ENCODE measurements around the gene OR51G1.

OR51G1 gene

DNA sequence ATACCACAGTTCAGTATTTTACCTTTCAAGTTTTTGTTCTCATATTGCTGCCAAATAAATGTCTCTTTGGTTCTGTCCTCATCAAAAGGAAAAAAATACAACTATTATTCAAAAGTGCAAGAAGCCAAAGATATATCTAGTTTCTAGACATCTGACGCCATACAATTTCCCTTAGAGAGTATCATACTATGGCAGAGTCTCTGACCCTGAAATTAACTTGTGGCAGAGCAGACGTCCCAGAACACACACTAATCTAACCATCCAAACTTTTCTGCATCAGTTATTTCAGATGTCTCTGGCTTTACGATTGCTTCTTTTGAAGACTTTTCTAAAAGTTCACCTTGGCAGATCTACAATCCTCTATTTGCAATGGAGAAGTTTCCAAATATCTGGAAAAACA, 39.8 kb downstream of the OR51G1 start:
- TF ChIP-seq FOXP2 (optimal IDR thresholded peaks at IDR 0.05; ENCODE audit: borderline replicate concordance, extremely low read depth, extremely low read length, insufficient read depth) (no peak), TAF1 (IDR thresholded peaks at IDR 0.05; ENCODE audit: borderline replicate concordance, insufficient read depth, low read length) (no peak), POLR2AphosphoS5 (IDR thresholded peaks at IDR 0.05; ENCODE audit: low read depth, low read length) (no peak), SIN3A (IDR thresholded peaks at IDR 0.05; ENCODE audit: borderline replicate concordance, insufficient read depth, low read length) (no peak)
- TF ChIP-seq, protein P1, sequence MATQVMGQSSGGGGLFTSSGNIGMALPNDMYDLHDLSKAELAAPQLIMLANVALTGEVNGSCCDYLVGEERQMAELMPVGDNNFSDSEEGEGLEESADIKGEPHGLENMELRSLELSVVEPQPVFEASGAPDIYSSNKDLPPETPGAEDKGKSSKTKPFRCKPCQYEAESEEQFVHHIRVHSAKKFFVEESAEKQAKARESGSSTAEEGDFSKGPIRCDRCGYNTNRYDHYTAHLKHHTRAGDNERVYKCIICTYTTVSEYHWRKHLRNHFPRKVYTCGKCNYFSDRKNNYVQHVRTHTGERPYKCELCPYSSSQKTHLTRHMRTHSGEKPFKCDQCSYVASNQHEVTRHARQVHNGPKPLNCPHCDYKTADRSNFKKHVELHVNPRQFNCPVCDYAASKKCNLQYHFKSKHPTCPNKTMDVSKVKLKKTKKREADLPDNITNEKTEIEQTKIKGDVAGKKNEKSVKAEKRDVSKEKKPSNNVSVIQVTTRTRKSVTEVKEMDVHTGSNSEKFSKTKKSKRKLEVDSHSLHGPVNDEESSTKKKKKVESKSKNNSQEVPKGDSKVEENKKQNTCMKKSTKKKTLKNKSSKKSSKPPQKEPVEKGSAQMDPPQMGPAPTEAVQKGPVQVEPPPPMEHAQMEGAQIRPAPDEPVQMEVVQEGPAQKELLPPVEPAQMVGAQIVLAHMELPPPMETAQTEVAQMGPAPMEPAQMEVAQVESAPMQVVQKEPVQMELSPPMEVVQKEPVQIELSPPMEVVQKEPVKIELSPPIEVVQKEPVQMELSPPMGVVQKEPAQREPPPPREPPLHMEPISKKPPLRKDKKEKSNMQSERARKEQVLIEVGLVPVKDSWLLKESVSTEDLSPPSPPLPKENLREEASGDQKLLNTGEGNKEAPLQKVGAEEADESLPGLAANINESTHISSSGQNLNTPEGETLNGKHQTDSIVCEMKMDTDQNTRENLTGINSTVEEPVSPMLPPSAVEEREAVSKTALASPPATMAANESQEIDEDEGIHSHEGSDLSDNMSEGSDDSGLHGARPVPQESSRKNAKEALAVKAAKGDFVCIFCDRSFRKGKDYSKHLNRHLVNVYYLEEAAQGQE (IDR thresholded peaks at IDR 0.05; ENCODE audit: insufficient read depth in 1 of 2, low read depth in 2 of 2, low read length in 2 of 2), result no peak

- TF ChIP-seq SIN3A (IDR thresholded peaks at IDR 0.05; ENCODE audit: borderline replicate concordance, insufficient read depth, low read length), result no peak
- TF ChIP-seq FOXP2 (optimal IDR thresholded peaks at IDR 0.05; ENCODE audit: borderline replicate concordance, extremely low read depth, extremely low read length, insufficient read depth), result no peak
- TF ChIP-seq, protein P1 (IDR thresholded peaks at IDR 0.05; ENCODE audit: insufficient read depth in 1 of 2, low read depth in 2 of 2, low read length in 2 of 2), result no peak
- no peak for TF ChIP-seq TAF1 (IDR thresholded peaks at IDR 0.05; ENCODE audit: borderline replicate concordance, insufficient read depth, low read length)
- no peak for TF ChIP-seq POLR2AphosphoS5 (IDR thresholded peaks at IDR 0.05; ENCODE audit: low read depth, low read length)
These were observed 41.6 kb downstream of the OR51G1 start for GRCh38 chr11:4882543-4882942.

GRCh38 chr11:4881860-4882500, 42.2 kb downstream of the OR51G1 start, which contains the start of gene OR51T1:
Gene OR51T1 (plus strand): TSS chr11:4881900. CDS start chr11:4881900, 0 bp downstream.
- TF ChIP-seq POLR2AphosphoS5 (IDR thresholded peaks at IDR 0.05; ENCODE audit: low read depth, low read length) (no peak), SIN3A (IDR thresholded peaks at IDR 0.05; ENCODE audit: borderline replicate concordance, insufficient read depth, low read length) (no peak), FOXP2 (optimal IDR thresholded peaks at IDR 0.05; ENCODE audit: borderline replicate concordance, extremely low read depth, extremely low read length, insufficient read depth) (no peak)

- TF ChIP-seq TAF1 (IDR thresholded peaks at IDR 0.05; ENCODE audit: borderline replicate concordance, insufficient read depth, low read length) (no peak), SIN3A (IDR thresholded peaks at IDR 0.05; ENCODE audit: borderline replicate concordance, insufficient read depth, low read length) (no peak), POLR2AphosphoS5 (IDR thresholded peaks at IDR 0.05; ENCODE audit: low read depth, low read length) (no peak), FOXP2 (optimal IDR thresholded peaks at IDR 0.05; ENCODE audit: borderline replicate concordance, extremely low read depth, extremely low read length, insufficient read depth) (no peak)
- TF ChIP-seq, protein P1 (IDR thresholded peaks at IDR 0.05; ENCODE audit: insufficient read depth in 1 of 2, low read depth in 2 of 2, low read length in 2 of 2), result no peak
These were observed 43.0 kb downstream of the OR51G1 start for GRCh38 chr11:4881188-4881587.

All from PFSK-1 (cell line).